HepG2 (cell line): Measurements from ENCODE around the gene HS2ST1. TPM values are rescaled to one million over a fixed set of nuclear protein-coding genes. Genes with fewer than 3 reads are reported as not detected.

Experiments
- CENPX ChIP-seq: sonication (generic); formaldehyde crosslinking; IDR thresholded peaks from 2 replicates; pipeline ENCODE4 v1.9.0; 2021; ENCODE audit warnings: mild to moderate bottlenecking, missing genetic modification reagents, moderate library complexity
- HES4 ChIP-seq: sonication (generic); formaldehyde crosslinking; IDR thresholded peaks from 2 replicates; pipeline ENCODE4 v1.9.0; 2021; ENCODE audit warnings: mild to moderate bottlenecking, missing genetic modification reagents, borderline replicate concordance
- KDM5A ChIP-seq: fragments of 200-600 bp; sonication (generic); IDR thresholded peaks from 2 replicates; pipeline ENCODE4 v1.7.0; 2018; ENCODE audit warnings: antibody characterized with exemption, mild to moderate bottlenecking, low read length, borderline replicate concordance
- KDM5B ChIP-seq: sonication (generic); formaldehyde crosslinking; IDR thresholded peaks from 2 replicates; pipeline ENCODE4 v1.4.0; 2020; ENCODE audit warnings: missing genetic modification reagents, mild to moderate bottlenecking, borderline replicate concordance
- ZFYVE20 ChIP-seq: sonication (generic); formaldehyde crosslinking; IDR thresholded peaks from 2 replicates; pipeline ENCODE4 v1.8.0; 2023; ENCODE audit warnings: low read depth, mild to moderate bottlenecking, moderate library complexity, missing genetic modification reagents, borderline replicate concordance
- ZNF556 ChIP-seq: sonication (generic); formaldehyde crosslinking; IDR thresholded peaks from 2 replicates; pipeline ENCODE4 v1.4.0; 2020; ENCODE audit warnings: mild to moderate bottlenecking, missing genetic modification reagents, borderline replicate concordance
- ZNF709 ChIP-seq: sonication (generic); formaldehyde crosslinking; IDR thresholded peaks from 2 replicates; pipeline ENCODE4 v1.5.0; 2020; ENCODE audit warnings: mild to moderate bottlenecking, missing genetic modification reagents
- polyA plus RNA-seq, 8 experiments: library from polyadenylated mRNA; depleted of rRNA in 3 of 8; stranded (reverse) in 7 of 8; unstranded in 1 of 8; fragments of >200 nt; fragmentation: Illumina TruSeq in 4 of 8; extraction: Trizol in 4 of 8; gene quantifications; 2 replicates each; pipeline versions ENCODE4 v1.2.1 to v1.2.3, GENCODE V29; 2011 to 2016; ENCODE audit warnings: low read depth in 4 of 8, missing spikeins in 1 of 8, mixed read lengths in 1 of 8; ENCODE audit not compliant: insufficient read depth in 1 of 8
- total RNA-seq, 5 experiments: library from RNA; depleted of rRNA; stranded (reverse); fragments of >200 nt; fragmentation: Illumina TruSeq; extraction: Trizol; gene quantifications; 2 replicates each; pipeline ENCODE4 v1.2.3, GENCODE V29; 2016; ENCODE audit warnings: low read depth in 1 of 5
- TF ChIP-seq, protein P1 (sequence below): sonication (generic); formaldehyde crosslinking; IDR thresholded peaks from 2 replicates; pipeline ENCODE4 v1.4.0; 2020; ENCODE audit warnings: missing genetic modification reagents, mild to moderate bottlenecking, borderline replicate concordance
- TF ChIP-seq, protein P2 (sequence below): sonication (generic); formaldehyde crosslinking; IDR thresholded peaks from 2 replicates; pipeline ENCODE4 v1.4.0; 2020; ENCODE audit warnings: missing genetic modification reagents
- TF ChIP-seq, protein P3 (sequence below), 2 experiments: sonication (generic) in 1 of 2; formaldehyde crosslinking in 1 of 2; IDR thresholded peaks; 2 replicates each; pipeline versions ENCODE4 v1.6.1 to v1.9.0; 2014 to 2022; ENCODE audit warnings: antibody characterized with exemption in 1 of 2, borderline replicate concordance in 1 of 2, inconsistent platforms in 1 of 2, low read depth in 1 of 2, missing genetic modification reagents in 1 of 2
- TF ChIP-seq, protein P4 (sequence below): IDR thresholded peaks from 2 replicates; pipeline ENCODE4 v1.6.1; 2016; ENCODE audit warnings: low read depth, control low read depth
- TF ChIP-seq, protein P5 (sequence below): sonication (generic); formaldehyde crosslinking; IDR thresholded peaks from 2 replicates; pipeline ENCODE4 v1.5.0; 2020; ENCODE audit warnings: mild to moderate bottlenecking, low read depth, missing genetic modification reagents, borderline replicate concordance

HS2ST1 gene
- total and polyA plus RNA-seq, 2 of the 13 experiments (the other 11 are each of a cell fraction or from before 2014, with no cell fraction given), result 22.1 to 58.7 TPM

DNA sequence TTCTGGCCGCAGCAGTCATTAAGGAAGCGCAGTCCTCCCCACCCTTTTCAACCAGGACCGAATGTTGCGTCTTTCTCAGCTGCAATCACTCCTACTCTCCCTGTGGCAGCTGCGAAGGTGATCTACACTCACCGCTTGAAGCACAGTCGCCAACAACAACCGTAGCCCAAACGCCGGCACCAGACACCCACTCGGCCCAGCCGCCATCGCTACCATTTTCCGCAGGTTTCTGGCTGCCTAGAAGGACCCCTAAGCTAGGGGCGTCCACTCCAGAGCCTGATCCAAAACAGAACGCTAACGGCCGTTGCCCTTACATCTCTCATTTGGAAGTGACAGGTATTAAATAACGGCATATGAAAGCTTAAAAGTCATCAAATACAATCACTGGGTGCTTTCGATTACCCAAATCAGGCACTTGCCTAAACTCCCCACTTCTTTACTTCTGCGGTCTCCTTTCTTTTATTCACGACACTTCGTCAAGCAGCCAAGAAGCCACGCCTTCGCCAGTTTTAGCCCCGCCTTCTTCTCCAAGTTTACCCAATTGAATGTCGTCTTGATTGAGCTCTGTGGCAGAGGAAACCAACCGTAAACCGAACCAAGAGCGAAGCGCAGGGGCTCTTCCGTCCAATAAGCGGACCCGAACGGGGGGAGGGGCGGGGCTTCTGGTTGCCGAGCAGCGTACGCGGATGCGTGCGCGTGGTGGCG lies 387 bp upstream of the HS2ST1 start, which contains the start of gene SELENOF (continued):
- TF ChIP-seq ZNF556, result peak; percentile 65; the same call in 1 of the 2 replicates
- TF ChIP-seq, protein P1, sequence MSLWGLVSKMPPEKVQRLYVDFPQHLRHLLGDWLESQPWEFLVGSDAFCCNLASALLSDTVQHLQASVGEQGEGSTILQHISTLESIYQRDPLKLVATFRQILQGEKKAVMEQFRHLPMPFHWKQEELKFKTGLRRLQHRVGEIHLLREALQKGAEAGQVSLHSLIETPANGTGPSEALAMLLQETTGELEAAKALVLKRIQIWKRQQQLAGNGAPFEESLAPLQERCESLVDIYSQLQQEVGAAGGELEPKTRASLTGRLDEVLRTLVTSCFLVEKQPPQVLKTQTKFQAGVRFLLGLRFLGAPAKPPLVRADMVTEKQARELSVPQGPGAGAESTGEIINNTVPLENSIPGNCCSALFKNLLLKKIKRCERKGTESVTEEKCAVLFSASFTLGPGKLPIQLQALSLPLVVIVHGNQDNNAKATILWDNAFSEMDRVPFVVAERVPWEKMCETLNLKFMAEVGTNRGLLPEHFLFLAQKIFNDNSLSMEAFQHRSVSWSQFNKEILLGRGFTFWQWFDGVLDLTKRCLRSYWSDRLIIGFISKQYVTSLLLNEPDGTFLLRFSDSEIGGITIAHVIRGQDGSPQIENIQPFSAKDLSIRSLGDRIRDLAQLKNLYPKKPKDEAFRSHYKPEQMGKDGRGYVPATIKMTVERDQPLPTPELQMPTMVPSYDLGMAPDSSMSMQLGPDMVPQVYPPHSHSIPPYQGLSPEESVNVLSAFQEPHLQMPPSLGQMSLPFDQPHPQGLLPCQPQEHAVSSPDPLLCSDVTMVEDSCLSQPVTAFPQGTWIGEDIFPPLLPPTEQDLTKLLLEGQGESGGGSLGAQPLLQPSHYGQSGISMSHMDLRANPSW (CRISPR knock-in tag), result no peak
- no peak for TF ChIP-seq ZNF709 (CRISPR knock-in tag)
- peak; percentile 34; the same call in 1 of the 2 replicates for TF ChIP-seq KDM5B (CRISPR knock-in tag)
- TF ChIP-seq, protein P2, sequence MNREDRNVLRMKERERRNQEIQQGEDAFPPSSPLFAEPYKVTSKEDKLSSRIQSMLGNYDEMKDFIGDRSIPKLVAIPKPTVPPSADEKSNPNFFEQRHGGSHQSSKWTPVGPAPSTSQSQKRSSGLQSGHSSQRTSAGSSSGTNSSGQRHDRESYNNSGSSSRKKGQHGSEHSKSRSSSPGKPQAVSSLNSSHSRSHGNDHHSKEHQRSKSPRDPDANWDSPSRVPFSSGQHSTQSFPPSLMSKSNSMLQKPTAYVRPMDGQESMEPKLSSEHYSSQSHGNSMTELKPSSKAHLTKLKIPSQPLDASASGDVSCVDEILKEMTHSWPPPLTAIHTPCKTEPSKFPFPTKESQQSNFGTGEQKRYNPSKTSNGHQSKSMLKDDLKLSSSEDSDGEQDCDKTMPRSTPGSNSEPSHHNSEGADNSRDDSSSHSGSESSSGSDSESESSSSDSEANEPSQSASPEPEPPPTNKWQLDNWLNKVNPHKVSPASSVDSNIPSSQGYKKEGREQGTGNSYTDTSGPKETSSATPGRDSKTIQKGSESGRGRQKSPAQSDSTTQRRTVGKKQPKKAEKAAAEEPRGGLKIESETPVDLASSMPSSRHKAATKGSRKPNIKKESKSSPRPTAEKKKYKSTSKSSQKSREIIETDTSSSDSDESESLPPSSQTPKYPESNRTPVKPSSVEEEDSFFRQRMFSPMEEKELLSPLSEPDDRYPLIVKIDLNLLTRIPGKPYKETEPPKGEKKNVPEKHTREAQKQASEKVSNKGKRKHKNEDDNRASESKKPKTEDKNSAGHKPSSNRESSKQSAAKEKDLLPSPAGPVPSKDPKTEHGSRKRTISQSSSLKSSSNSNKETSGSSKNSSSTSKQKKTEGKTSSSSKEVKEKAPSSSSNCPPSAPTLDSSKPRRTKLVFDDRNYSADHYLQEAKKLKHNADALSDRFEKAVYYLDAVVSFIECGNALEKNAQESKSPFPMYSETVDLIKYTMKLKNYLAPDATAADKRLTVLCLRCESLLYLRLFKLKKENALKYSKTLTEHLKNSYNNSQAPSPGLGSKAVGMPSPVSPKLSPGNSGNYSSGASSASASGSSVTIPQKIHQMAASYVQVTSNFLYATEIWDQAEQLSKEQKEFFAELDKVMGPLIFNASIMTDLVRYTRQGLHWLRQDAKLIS, result no peak
- TF ChIP-seq, protein P3, sequence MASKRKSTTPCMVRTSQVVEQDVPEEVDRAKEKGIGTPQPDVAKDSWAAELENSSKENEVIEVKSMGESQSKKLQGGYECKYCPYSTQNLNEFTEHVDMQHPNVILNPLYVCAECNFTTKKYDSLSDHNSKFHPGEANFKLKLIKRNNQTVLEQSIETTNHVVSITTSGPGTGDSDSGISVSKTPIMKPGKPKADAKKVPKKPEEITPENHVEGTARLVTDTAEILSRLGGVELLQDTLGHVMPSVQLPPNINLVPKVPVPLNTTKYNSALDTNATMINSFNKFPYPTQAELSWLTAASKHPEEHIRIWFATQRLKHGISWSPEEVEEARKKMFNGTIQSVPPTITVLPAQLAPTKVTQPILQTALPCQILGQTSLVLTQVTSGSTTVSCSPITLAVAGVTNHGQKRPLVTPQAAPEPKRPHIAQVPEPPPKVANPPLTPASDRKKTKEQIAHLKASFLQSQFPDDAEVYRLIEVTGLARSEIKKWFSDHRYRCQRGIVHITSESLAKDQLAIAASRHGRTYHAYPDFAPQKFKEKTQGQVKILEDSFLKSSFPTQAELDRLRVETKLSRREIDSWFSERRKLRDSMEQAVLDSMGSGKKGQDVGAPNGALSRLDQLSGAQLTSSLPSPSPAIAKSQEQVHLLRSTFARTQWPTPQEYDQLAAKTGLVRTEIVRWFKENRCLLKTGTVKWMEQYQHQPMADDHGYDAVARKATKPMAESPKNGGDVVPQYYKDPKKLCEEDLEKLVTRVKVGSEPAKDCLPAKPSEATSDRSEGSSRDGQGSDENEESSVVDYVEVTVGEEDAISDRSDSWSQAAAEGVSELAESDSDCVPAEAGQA (IDR thresholded peaks at IDR 0.05; ENCODE audit: low read depth), result no peak
- TF ChIP-seq, protein P3 (CRISPR knock-in tag; IDR thresholded peaks at IDR 0.05; ENCODE audit: borderline replicate concordance), result peak; percentile 35; the same call in 1 of the 2 replicates
- no peak for TF ChIP-seq HES4 (CRISPR knock-in tag)
- TF ChIP-seq ZFYVE20 (CRISPR knock-in tag), result no peak
- no peak for TF ChIP-seq CENPX
- TF ChIP-seq, protein P4, sequence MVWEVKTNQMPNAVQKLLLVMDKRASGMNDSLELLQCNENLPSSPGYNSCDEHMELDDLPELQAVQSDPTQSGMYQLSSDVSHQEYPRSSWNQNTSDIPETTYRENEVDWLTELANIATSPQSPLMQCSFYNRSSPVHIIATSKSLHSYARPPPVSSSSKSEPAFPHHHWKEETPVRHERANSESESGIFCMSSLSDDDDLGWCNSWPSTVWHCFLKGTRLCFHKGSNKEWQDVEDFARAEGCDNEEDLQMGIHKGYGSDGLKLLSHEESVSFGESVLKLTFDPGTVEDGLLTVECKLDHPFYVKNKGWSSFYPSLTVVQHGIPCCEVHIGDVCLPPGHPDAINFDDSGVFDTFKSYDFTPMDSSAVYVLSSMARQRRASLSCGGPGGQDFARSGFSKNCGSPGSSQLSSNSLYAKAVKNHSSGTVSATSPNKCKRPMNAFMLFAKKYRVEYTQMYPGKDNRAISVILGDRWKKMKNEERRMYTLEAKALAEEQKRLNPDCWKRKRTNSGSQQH, result 0 out of 2 replicates have a peak, but pooled peaks have one; percentile 5
- TF ChIP-seq KDM5A, result peak; percentile 91
- TF ChIP-seq, protein P5, sequence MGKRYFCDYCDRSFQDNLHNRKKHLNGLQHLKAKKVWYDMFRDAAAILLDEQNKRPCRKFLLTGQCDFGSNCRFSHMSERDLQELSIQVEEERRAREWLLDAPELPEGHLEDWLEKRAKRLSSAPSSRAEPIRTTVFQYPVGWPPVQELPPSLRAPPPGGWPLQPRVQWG (CRISPR knock-in tag), result no peak
